ENCODE results near the gene PPY.
"Not testable (repeated sequence)": the region's sequence is repeated elsewhere in the genome, so short reads cannot be mapped to it uniquely, and the experiment has no call there.

Gene PPY

GRCh38 chr17:43967251-43967875 lies 25.1 kb upstream of the PPY start:
- Mint-ChIP-seq H3K36me3 (ENCODE audit: low read depth) (no peaks in the 10 kb centered on the region), H3K4me3 (no peak overlapping the region), H3K27me3 (ENCODE audit: low read depth) (peaks cover 47% of the 10 kb centered on the region), H3K27ac (no peak overlapping the region), H3K4me1 (no peaks in the 10 kb centered on the region), H3K9me3 (no peaks in the 10 kb centered on the region)
- TF ChIP-seq CTCF (IDR thresholded peaks at IDR 0.05; ENCODE audit: unreplicated experiment in 3 of 3), result no peak

- Mint-ChIP-seq H3K36me3 (ENCODE audit: low read depth) (no peaks in the 10 kb centered on the region), H3K27ac (no peak overlapping the region), H3K4me3 (no peak overlapping the region), H3K4me1 (no peaks in the 10 kb centered on the region), H3K27me3 (ENCODE audit: low read depth) (peaks cover 48% of the 10 kb centered on the region), H3K9me3 (no peaks in the 10 kb centered on the region)
- TF ChIP-seq CTCF (IDR thresholded peaks at IDR 0.05; ENCODE audit: unreplicated experiment in 3 of 3), result no peak
Observed at GRCh38 chr17:43966276-43966675, 24.0 kb upstream of the PPY start.

GRCh38 chr17:43962479-43962878 lies 20.2 kb upstream of the PPY start:
- Mint-ChIP-seq H3K36me3 (ENCODE audit: low read depth) (no peaks in the 10 kb centered on the region), H3K4me1 (no peaks in the 10 kb centered on the region), H3K9me3 (no peaks in the 10 kb centered on the region), H3K27me3 (ENCODE audit: low read depth) (peaks cover 40% of the 10 kb centered on the region), H3K27ac (no peak overlapping the region), H3K4me3 (no peak overlapping the region)
- TF ChIP-seq CTCF (IDR thresholded peaks at IDR 0.05; ENCODE audit: unreplicated experiment in 3 of 3), result no peak

- H3K27ac Mint-ChIP-seq, result no peak overlapping the region
- peaks cover 38% of the 10 kb centered on the region for H3K27me3 Mint-ChIP-seq (ENCODE audit: low read depth)
- no peak for TF ChIP-seq CTCF (IDR thresholded peaks at IDR 0.05; ENCODE audit: unreplicated experiment in 3 of 3)
- H3K36me3 Mint-ChIP-seq (ENCODE audit: low read depth), result no peaks in the 10 kb centered on the region
- no peaks in the 10 kb centered on the region for H3K9me3 Mint-ChIP-seq
- H3K4me3 Mint-ChIP-seq, result no peak overlapping the region
- no peaks in the 10 kb centered on the region for H3K4me1 Mint-ChIP-seq
Observed at GRCh38 chr17:43961954-43962353, 19.7 kb upstream of the PPY start.

- not testable (repeated sequence) for H3K4me3 Mint-ChIP-seq; H3K27ac Mint-ChIP-seq; H3K4me1 Mint-ChIP-seq; H3K9me3 Mint-ChIP-seq; H3K36me3 Mint-ChIP-seq (ENCODE audit: low read depth)
- H3K27me3 Mint-ChIP-seq (ENCODE audit: low read depth), result peaks cover 42% of the 10 kb centered on the region
Observed at GRCh38 chr17:43961292-43961691, 19.0 kb upstream of the PPY start.

- Mint-ChIP-seq H3K4me1 (no peaks in the 10 kb centered on the region), H3K27me3 (ENCODE audit: low read depth) (peaks cover 56% of the 10 kb centered on the region), H3K36me3 (ENCODE audit: low read depth) (no peaks in the 10 kb centered on the region), H3K4me3 (no peak overlapping the region), H3K9me3 (no peaks in the 10 kb centered on the region), H3K27ac (no peak overlapping the region)
- TF ChIP-seq CTCF (IDR thresholded peaks at IDR 0.05; ENCODE audit: unreplicated experiment in 3 of 3), result no peak
Observed at GRCh38 chr17:43958748-43959352, 16.6 kb upstream of the PPY start.
